IMR-90 (cell line): ENCODE measurements around the gene ZNF592. TPM values are rescaled to one million over a fixed set of nuclear protein-coding genes. Genes with fewer than 3 reads are reported as not detected.

ENCODE experiments used
- ATAC-seq: fragments of 200-7000 bp; cut with Tn5 transposase; 2 replicates; pipeline ENCODE4 v1.9.1; 2020; ENCODE audit warnings: low read depth, mild to moderate bottlenecking, moderate library complexity
- BruUV-seq: library from RNA; stranded (reverse); fragments of 400-500 nt; replicated peaks from 2 replicates; lab custom pipeline; 2021; lab: Mats Ljungman, UMichigan
- CTCF ChIA-PET: fragments of 300-600 bp; formaldehyde crosslinking; extraction: SDS; loops from one replicate; lab custom pipeline; 2021; ENCODE audit warnings: antibody characterized with exemption; lab: Yijun Ruan, JAX
- POLR2A ChIA-PET: fragments of 300-600 bp; sonication (Branson Sonifier 250); formaldehyde crosslinking; loops from one replicate; lab custom pipeline; 2022; ENCODE audit warnings: antibody characterized with exemption; ENCODE audit not compliant: unreplicated experiment; lab: Charles Lee
- DNase-seq: peaks from one replicate; pipeline ENCODE4 v3.0.0; 2013
- H2AFZ ChIP-seq: replicated peaks from 2 replicates; pipeline ENCODE3; 2013; ENCODE audit warnings: low read length, mild to moderate bottlenecking; ENCODE audit not compliant: poor library complexity
- H2AK5ac ChIP-seq: 2 replicates; pipeline ENCODE4 v1.6.1; 2013; ENCODE audit warnings: low read depth, low read length, inconsistent platforms
- H2AK9ac ChIP-seq: replicated peaks from 2 replicates; pipeline ENCODE3; 2013; ENCODE audit warnings: mild to moderate bottlenecking, low read depth, low read length, moderate library complexity; ENCODE audit not compliant: poor library complexity
- H2BK120ac ChIP-seq: 2 replicates; pipeline ENCODE4 v1.6.1; 2013; ENCODE audit warnings: low read depth, low read length, inconsistent platforms
- H2BK15ac ChIP-seq: 3 replicates; pipeline ENCODE4 v1.6.1; 2013; ENCODE audit warnings: low read depth, low read length, inconsistent platforms
- H2BK20ac ChIP-seq: 2 replicates; pipeline ENCODE4 v1.6.1; 2013; ENCODE audit warnings: low read depth, mild to moderate bottlenecking, inconsistent platforms, low read length, moderate library complexity
- H2BK5ac ChIP-seq: 2 replicates; pipeline ENCODE4 v1.6.1; 2013; ENCODE audit warnings: mild to moderate bottlenecking, low read depth, low read length, inconsistent platforms; ENCODE audit not compliant: poor library complexity, severe bottlenecking
- H3K14ac ChIP-seq: replicated peaks from 2 replicates; pipeline ENCODE4 v1.6.1; 2013; ENCODE audit warnings: low read depth, low read length, inconsistent platforms
- H3K18ac ChIP-seq: 2 replicates; pipeline ENCODE4 v1.6.1; 2013; ENCODE audit warnings: low read depth, low read length, control low read depth
- H3K23ac ChIP-seq: 2 replicates; pipeline ENCODE4 v1.6.1; 2013; ENCODE audit warnings: low read depth, low read length, inconsistent platforms
- H3K27ac ChIP-seq: 2 replicates; pipeline ENCODE4 v1.5.1; 2013; ENCODE audit warnings: mild to moderate bottlenecking, control low read depth, low read length; ENCODE audit not compliant: insufficient read depth
- H3K27me3 ChIP-seq: 2 replicates; pipeline ENCODE4 v1.6.1; 2013; ENCODE audit warnings: low read length; ENCODE audit not compliant: control insufficient read depth, insufficient read depth
- H3K36me3 ChIP-seq: 2 replicates; pipeline ENCODE4 v1.6.1; 2013; ENCODE audit warnings: low read length, mixed read lengths; ENCODE audit not compliant: control insufficient read depth, insufficient read depth
- H3K4ac ChIP-seq: 2 replicates; pipeline ENCODE4 v1.6.1; 2013; ENCODE audit warnings: low read depth, low read length, inconsistent platforms
- H3K4me1 ChIP-seq: 2 replicates; pipeline ENCODE4 v1.6.1; 2013; ENCODE audit warnings: low read length, mixed read lengths; ENCODE audit not compliant: control insufficient read depth, insufficient read depth
- H3K4me2 ChIP-seq: 2 replicates; pipeline ENCODE4 v1.6.1; 2013; ENCODE audit warnings: low read depth, mild to moderate bottlenecking, control low read depth, low read length, moderate library complexity
- H3K4me3 ChIP-seq: 2 replicates; pipeline ENCODE4 v1.5.1; 2013; ENCODE audit warnings: low read depth, mild to moderate bottlenecking, control low read depth, low read length, moderate library complexity; ENCODE audit not compliant: insufficient read depth
- H3K56ac ChIP-seq: 2 replicates; pipeline ENCODE4 v1.6.1; 2013; ENCODE audit warnings: low read length, inconsistent platforms; ENCODE audit not compliant: insufficient read depth; ENCODE audit errors: extremely low read depth
- H3K79me1 ChIP-seq, 2 experiments: 2 replicates each; pipeline ENCODE4 v1.6.1; 2013; ENCODE audit warnings: low read length in 2 of 2, inconsistent platforms in 1 of 2, low read depth in 1 of 2
- H3K9ac ChIP-seq: 2 replicates; pipeline ENCODE4 v1.6.1; 2013; ENCODE audit warnings: low read depth, low read length, control low read depth
- H3K9me1 ChIP-seq: 2 replicates; pipeline ENCODE4 v1.6.1; 2013; ENCODE audit warnings: low read length, inconsistent platforms; ENCODE audit not compliant: insufficient read depth
- H3K9me3 ChIP-seq: 2 replicates; pipeline ENCODE4 v1.6.1; 2013; ENCODE audit warnings: low read length; ENCODE audit not compliant: control insufficient read depth, insufficient read depth
- H4K20me1 ChIP-seq: 2 replicates; pipeline ENCODE4 v1.6.1; 2013; ENCODE audit warnings: low read length, inconsistent platforms; ENCODE audit not compliant: insufficient read depth
- H4K5ac ChIP-seq: 2 replicates; pipeline ENCODE4 v1.6.1; 2013; ENCODE audit warnings: mild to moderate bottlenecking, low read depth, low read length, control low read depth
- H4K8ac ChIP-seq, 2 experiments: 2 replicates each; pipeline ENCODE4 v1.6.1; 2013; ENCODE audit warnings: low read depth in 2 of 2, low read length in 2 of 2, control low read depth in 1 of 2, inconsistent platforms in 1 of 2
- H4K91ac ChIP-seq: 2 replicates; pipeline ENCODE4 v1.6.1; 2013; ENCODE audit warnings: low read depth, low read length, inconsistent platforms; ENCODE audit not compliant: insufficient read depth
- CEBPB ChIP-seq: IDR thresholded peaks from 2 replicates; pipeline ENCODE4 v1.6.1; 2012; ENCODE audit warnings: low read depth, low read length, improper control_type of control experiment
- CHD1 ChIP-seq: IDR thresholded peaks from 2 replicates; pipeline ENCODE4 v1.6.1; 2012; ENCODE audit warnings: low read depth, low read length, improper control_type of control experiment
- FOS ChIP-seq: fragments of 150-350 bp; IDR thresholded peaks from 2 replicates; pipeline ENCODE4 v1.6.1; 2016; ENCODE audit warnings: low read depth, low read length
- POLR2A ChIP-seq: IDR thresholded peaks from 2 replicates; pipeline ENCODE4 v1.6.1; 2012; ENCODE audit warnings: mild to moderate bottlenecking, low read depth, low read length
- RFX5 ChIP-seq: IDR thresholded peaks from 2 replicates; pipeline ENCODE4 v1.8.0; 2012; ENCODE audit warnings: low read depth, mild to moderate bottlenecking, low read length, moderate library complexity
- SMC3 ChIP-seq: fragments of 150-350 bp; IDR thresholded peaks from 2 replicates; pipeline ENCODE4 v1.6.1; 2016; ENCODE audit warnings: low read depth, mild to moderate bottlenecking, antibody characterized with exemption, low read length, moderate library complexity
- USF2 ChIP-seq: fragments of 150-350 bp; IDR thresholded peaks from 2 replicates; pipeline ENCODE4 v1.6.1; 2017; ENCODE audit warnings: mild to moderate bottlenecking, antibody characterized with exemption, low read length, low read depth
- WGBS, 2 experiments: methylation state at CpG; one replicate each; pipeline versions ENCODE4 v1.1.5 to v1.1.7; 2013; ENCODE audit warnings: missing lambda C conversion rate in 2 of 2; ENCODE audit not compliant: insufficient read length in 1 of 2; ENCODE audit errors: extremely low coverage in 2 of 2; 5-methylcytosine and 5-hydroxymethylcytosine counted together
- dilution Hi-C: fragments of 300-500 bp; cut with HindIII; formaldehyde crosslinking; loops from one replicate; pipeline ENCODE4 v1.14.3; 2018; ENCODE audit warnings: low sequenced_read_pairs; ENCODE audit not compliant: unreplicated experiment
- in situ Hi-C: fragments of 300-500 bp; cut with MboI; formaldehyde crosslinking; loops from 3 replicates; pipeline ENCODE4 v1.14.3; 2019; ENCODE audit warnings: low sequenced_read_pairs, inconsistent platforms, mixed read lengths
- intact Hi-C: fragments of 100-400 bp; cut with micrococcal nuclease; formaldehyde crosslinking; loops from 2 replicates; pipeline ENCODE4 v1.10.0; 2022
- polyA plus RNA-seq, 3 experiments: library from polyadenylated mRNA; depleted of rRNA; stranded (reverse); fragments of >200 nt; gene quantifications; 2 replicates each; pipeline ENCODE4 v1.2.3, GENCODE V29; 2012; ENCODE audit warnings: low replicate concordance in 1 of 3
- total RNA-seq: library from RNA; depleted of rRNA; stranded (reverse); fragments of >200 nt; gene quantifications from 2 replicates; pipeline ENCODE4 v1.2.3, GENCODE V29; 2012
- TF ChIP-seq, protein P1 (sequence below): conservative IDR thresholded peaks from 2 replicates; pipeline ENCODE4 v1.5.1; 2012; ENCODE audit warnings: mild to moderate bottlenecking, low read depth, low read length, improper control_type of control experiment

The ZNF592 gene
- total and polyA plus RNA-seq, 2 of the 4 experiments (the other 2 are of a cell fraction) = 4.3 to 10.2 TPM

- dilution Hi-C loops = no loop called here
- Histone ChIP-seq H2BK120ac (no peak overlapping the region), H4K5ac (no peak overlapping the region), H3K14ac (no peak overlapping the region), H3K27me3 (peaks cover 1% of the 10 kb centered on the region; the same call in 1 of the 2 replicates), H3K4me3 (no peak overlapping the region), H4K8ac (no peak overlapping the region), H4K91ac (no peak overlapping the region), H3K9ac (no peak overlapping the region), H3K4me2 (no peak overlapping the region), H2BK15ac (no peak overlapping the region), H3K56ac (no peak overlapping the region), H3K79me1 (no peaks in the 10 kb centered on the region), H2BK5ac (no peak overlapping the region), H3K4me1 (peaks cover under 1% of the 10 kb centered on the region; the same call in 1 of the 2 replicates), H3K23ac (no peak overlapping the region), H3K18ac (no peak overlapping the region), H3K4ac (no peak overlapping the region), H2BK20ac (no peak overlapping the region), H3K9me1 (peaks cover 4% of the 10 kb centered on the region), H3K27ac (no peak overlapping the region), H2AK9ac (no peak overlapping the region), H3K9me3 (no peaks in the 10 kb centered on the region), H3K36me3 (no peaks in the 10 kb centered on the region), H2AFZ (no peak overlapping the region), H4K20me1 (0 out of 2 replicates have a peak, but pooled peaks cover 7% of the 10 kb centered on the region), H2AK5ac (no peak overlapping the region)
- in situ Hi-C loops = no loop called here
- 85% methylated on average over 8 of the region's 10 CpGs; no CpG with 5 or more reads in 1 of the 2 experiments for WGBS, 2 experiments
- no TSS peak for BruUV-seq
- ChIA-PET POLR2A (no interaction called here), CTCF (interaction anchor here (1.1 kb wide), 1 partner anchor 9 kb away, joined by 4 read pairs; no protein-coding TSS in a partner anchor)
- DNase-seq (no peak), ATAC-seq (no peak)
- intact Hi-C loops = no loop called here
- TF ChIP-seq CEBPB (no peak), RFX5 (no peak), USF2 (no peak), SMC3 (no peak), POLR2A (no peak), FOS (no peak), CHD1 (no peak)
- TF ChIP-seq, protein P1, sequence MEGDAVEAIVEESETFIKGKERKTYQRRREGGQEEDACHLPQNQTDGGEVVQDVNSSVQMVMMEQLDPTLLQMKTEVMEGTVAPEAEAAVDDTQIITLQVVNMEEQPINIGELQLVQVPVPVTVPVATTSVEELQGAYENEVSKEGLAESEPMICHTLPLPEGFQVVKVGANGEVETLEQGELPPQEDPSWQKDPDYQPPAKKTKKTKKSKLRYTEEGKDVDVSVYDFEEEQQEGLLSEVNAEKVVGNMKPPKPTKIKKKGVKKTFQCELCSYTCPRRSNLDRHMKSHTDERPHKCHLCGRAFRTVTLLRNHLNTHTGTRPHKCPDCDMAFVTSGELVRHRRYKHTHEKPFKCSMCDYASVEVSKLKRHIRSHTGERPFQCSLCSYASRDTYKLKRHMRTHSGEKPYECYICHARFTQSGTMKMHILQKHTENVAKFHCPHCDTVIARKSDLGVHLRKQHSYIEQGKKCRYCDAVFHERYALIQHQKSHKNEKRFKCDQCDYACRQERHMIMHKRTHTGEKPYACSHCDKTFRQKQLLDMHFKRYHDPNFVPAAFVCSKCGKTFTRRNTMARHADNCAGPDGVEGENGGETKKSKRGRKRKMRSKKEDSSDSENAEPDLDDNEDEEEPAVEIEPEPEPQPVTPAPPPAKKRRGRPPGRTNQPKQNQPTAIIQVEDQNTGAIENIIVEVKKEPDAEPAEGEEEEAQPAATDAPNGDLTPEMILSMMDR = no peak
Observed at GRCh38 chr15:84814916-84815315, 66.5 kb downstream of the ZNF592 start.
